Chondrocyte (in vitro differentiated cells): Measurements from ENCODE around the gene MRTFB. TPM values are rescaled to one million over a fixed set of nuclear protein-coding genes. Genes with fewer than 3 reads are reported as not detected.

Source experiments
- DNase-seq: peaks from one replicate; pipeline ENCODE4 v3.0.0; 2021; ENCODE audit warnings: mixed read lengths, low spot score
- H3K27ac Mint-ChIP-seq: one replicate; pipeline ENCODE4 v1.8.0; 2021; ENCODE audit warnings: mild to moderate bottlenecking, moderate library complexity, mixed read lengths; ENCODE audit not compliant: unreplicated experiment
- H3K27me3 Mint-ChIP-seq: 2 replicates; pipeline ENCODE4 v1.8.0; 2021; ENCODE audit warnings: low read depth, mixed read lengths
- H3K36me3 Mint-ChIP-seq: 2 replicates; pipeline ENCODE4 v1.8.0; 2021; ENCODE audit warnings: low read depth, mixed read lengths
- H3K4me1 Mint-ChIP-seq: 2 replicates; pipeline ENCODE4 v1.8.0; 2021; ENCODE audit warnings: low read depth, mild to moderate bottlenecking, mixed read lengths
- H3K4me3 Mint-ChIP-seq: one replicate; pipeline ENCODE4 v1.8.0; 2021; ENCODE audit warnings: mild to moderate bottlenecking, moderate library complexity, mixed read lengths; ENCODE audit not compliant: unreplicated experiment
- H3K9me3 Mint-ChIP-seq: 2 replicates; pipeline ENCODE4 v1.8.0; 2021; ENCODE audit warnings: low read depth, mixed read lengths
- CTCF ChIP-seq: fragments of 200-600 bp; sonication (generic); IDR thresholded peaks from 2 replicates; pipeline ENCODE4 v1.5.0; 2021; ENCODE audit warnings: antibody characterized with exemption, mild to moderate bottlenecking, moderate library complexity
- total RNA-seq: library from RNA; stranded (reverse); gene quantifications from 3 replicates; pipeline ENCODE4 v1.2.1, GENCODE V29; 2021

The MRTFB gene
- total RNA-seq, 1 donor from 2014 or later: 32.2 TPM

- TF ChIP-seq CTCF: no peak
- Mint-ChIP-seq H3K36me3 (peaks cover 34% of the 10 kb centered on the region), H3K27ac (no peak overlapping the region), H3K9me3 (no peaks in the 10 kb centered on the region), H3K4me1 (peaks cover 9% of the 10 kb centered on the region), H3K27me3 (no peaks in the 10 kb centered on the region), H3K4me3 (no peak overlapping the region)
- no peak for DNase-seq
Observed at GRCh38 chr16:14248791-14249190, 177.7 kb downstream of the MRTFB start.

GRCh38 chr16:14249291-14250032 lies 178.3 kb downstream of the MRTFB start:
- no peaks in the 10 kb centered on the region for H3K9me3 Mint-ChIP-seq
- no peak for DNase-seq
- peak overlapping the region; percentile 6 for H3K27ac Mint-ChIP-seq
- peaks cover 34% of the 10 kb centered on the region for H3K36me3 Mint-ChIP-seq
- peak; percentile 96 for TF ChIP-seq CTCF
- H3K4me3 Mint-ChIP-seq: no peak overlapping the region
- no peaks in the 10 kb centered on the region for H3K27me3 Mint-ChIP-seq
- peaks cover 4% of the 10 kb centered on the region for H3K4me1 Mint-ChIP-seq

GRCh38 chr16:14251419-14251818 lies 180.3 kb downstream of the MRTFB start:
- Mint-ChIP-seq H3K9me3 (no peaks in the 10 kb centered on the region), H3K27ac (no peak overlapping the region), H3K4me3 (no peak overlapping the region), H3K4me1 (no peaks in the 10 kb centered on the region), H3K36me3 (peaks cover 36% of the 10 kb centered on the region), H3K27me3 (no peaks in the 10 kb centered on the region)
- TF ChIP-seq CTCF: no peak
- no peak for DNase-seq

- Mint-ChIP-seq H3K4me1 (no peaks in the 10 kb centered on the region), H3K27me3 (no peaks in the 10 kb centered on the region), H3K4me3 (no peak overlapping the region), H3K9me3 (no peaks in the 10 kb centered on the region), H3K27ac (no peak overlapping the region), H3K36me3 (peaks cover 30% of the 10 kb centered on the region)
- TF ChIP-seq CTCF: no peak
- DNase-seq: no peak
Observed at GRCh38 chr16:14252860-14253259, 181.7 kb downstream of the MRTFB start.

- Mint-ChIP-seq H3K4me3 (no peak overlapping the region), H3K36me3 (peaks cover 29% of the 10 kb centered on the region), H3K4me1 (no peaks in the 10 kb centered on the region), H3K9me3 (no peaks in the 10 kb centered on the region), H3K27me3 (no peaks in the 10 kb centered on the region), H3K27ac (no peak overlapping the region)
- TF ChIP-seq CTCF: no peak
- no peak for DNase-seq
Observed at GRCh38 chr16:14263011-14263410, 191.9 kb downstream of the MRTFB start.
